Measurements from ENCODE around the gene CCL26. TPM values are rescaled to one million over a fixed set of nuclear protein-coding genes. Genes with fewer than 3 reads are reported as not detected.

Gene CCL26
- total RNA-seq, 1 experiment from 2014 or later, result 7.1 TPM

GRCh38 chr7:75734586-75735458 is 37.2 kb downstream of the CCL26 start:
- ChIA-PET CTCF (no interaction called here), POLR2A (ENCODE audit: unreplicated experiment) (no interaction called here)
- Histone ChIP-seq H3K9ac (ENCODE audit: low read length) (no peak overlapping the region), H3K27ac (ENCODE audit: low read length) (no peak overlapping the region), H3K4me2 (ENCODE audit: low read length) (no peak overlapping the region), H3K9me3 (ENCODE audit: low read length) (no peaks in the 10 kb centered on the region), H4K20me1 (ENCODE audit: low read length) (no peaks in the 10 kb centered on the region), H3K4me1 (ENCODE audit: insufficient read depth, low read length) (peaks cover 16% of the 10 kb centered on the region), H3K79me2 (ENCODE audit: low read length) (no peaks in the 10 kb centered on the region), H2AFZ (ENCODE audit: low read length) (no peak overlapping the region), H3K9me2 (replicated peaks; ENCODE audit: low read length) (no peaks in the 10 kb centered on the region), H3K4me3 (ENCODE audit: low read length) (no peak overlapping the region), H3F3A (ENCODE audit: low read length, unreplicated experiment) (peaks cover 6% of the 10 kb centered on the region), H3K27me3 (ENCODE audit: low read length) (no peaks in the 10 kb centered on the region), H3K36me3 (ENCODE audit: low read depth, low read length) (no peaks in the 10 kb centered on the region)
- TF ChIP-seq EZH2phosphoT487 (IDR thresholded peaks at IDR 0.05; ENCODE audit: borderline replicate concordance, low read length), result no peak
- no peak for TF ChIP-seq EZH2 (IDR thresholded peaks at IDR 0.05; ENCODE audit: low read length, unreplicated experiment)
- TF ChIP-seq CTCF (conservative IDR thresholded peaks at IDR 0.05; ENCODE audit: low read depth, low read length), result no peak
- no TSS peak for BruUV-seq (replicated peaks)
- DNase-seq, result no peak
- no peak for ATAC-seq
- intact Hi-C loops (cut with micrococcal nuclease), result loop anchor here (10.0 kb wide), 1 partner anchor 60 kb away; no protein-coding TSS in a partner anchor

GRCh38 chr7:75732764-75733630 is 39.0 kb downstream of the CCL26 start:
- peak; percentile 51 for ATAC-seq
- BruUV-seq (replicated peaks), result no TSS peak
- intact Hi-C loops (cut with micrococcal nuclease), result loop anchor here (10.0 kb wide), 1 partner anchor 58 kb away; no protein-coding TSS in a partner anchor
- TF ChIP-seq EZH2 (IDR thresholded peaks at IDR 0.05; ENCODE audit: low read length, unreplicated experiment) (no peak), CTCF (conservative IDR thresholded peaks at IDR 0.05; ENCODE audit: low read depth, low read length) (no peak), EZH2phosphoT487 (IDR thresholded peaks at IDR 0.05; ENCODE audit: borderline replicate concordance, low read length) (no peak)
- Histone ChIP-seq H3K4me2 (ENCODE audit: low read length) (peak overlapping the region; percentile 69), H3K27me3 (ENCODE audit: low read length) (no peaks in the 10 kb centered on the region), H2AFZ (ENCODE audit: low read length) (peak overlapping the region; percentile 68), H3F3A (ENCODE audit: low read length, unreplicated experiment) (peaks cover 6% of the 10 kb centered on the region), H3K9me2 (replicated peaks; ENCODE audit: low read length) (no peaks in the 10 kb centered on the region), H3K9ac (ENCODE audit: low read length) (no peak overlapping the region), H3K4me3 (ENCODE audit: low read length) (peak overlapping the region; percentile 33; the same call in 1 of the 2 replicates), H4K20me1 (ENCODE audit: low read length) (no peaks in the 10 kb centered on the region), H3K4me1 (ENCODE audit: insufficient read depth, low read length) (peaks cover 25% of the 10 kb centered on the region), H3K9me3 (ENCODE audit: low read length) (no peaks in the 10 kb centered on the region), H3K79me2 (ENCODE audit: low read length) (no peaks in the 10 kb centered on the region), H3K27ac (ENCODE audit: low read length) (peak overlapping the region; percentile 46), H3K36me3 (ENCODE audit: low read depth, low read length) (no peaks in the 10 kb centered on the region)
- ChIA-PET POLR2A (ENCODE audit: unreplicated experiment) (no interaction called here), CTCF (no interaction called here)
- DNase-seq, result peak; percentile 52
